CD14-positive monocyte (primary cell): Measurements from ENCODE around the gene GSDME. TPM values are rescaled to one million over a fixed set of nuclear protein-coding genes. Genes with fewer than 3 reads are reported as not detected.
"Not testable (repeated sequence)": the region's sequence is repeated elsewhere in the genome, so short reads cannot be mapped to it uniquely, and the experiment has no call there.

ENCODE experiments used
- DNase-seq, 3 donors: peaks; one replicate each; pipeline ENCODE4 v3.0.0-alpha.2; 2011 to 2022
- H2AFZ ChIP-seq: 2 replicates; pipeline ENCODE4 v1.6.0; 2012; ENCODE audit warnings: mild to moderate bottlenecking, low read depth, low read length, inconsistent platforms; ENCODE audit not compliant: insufficient read depth, poor library complexity, severe bottlenecking
- H3K27ac ChIP-seq, 2 donors: 1 replicate in 1 of 2; 2 replicates in 1 of 2; pipeline ENCODE4 v1.5.1; 2012 to 2013; ENCODE audit warnings: low read length in 2 of 2, control low read depth in 1 of 2, inconsistent platforms in 1 of 2, low read depth in 1 of 2, mild to moderate bottlenecking in 1 of 2
- H3K27me3 ChIP-seq, 2 donors: one replicate each; pipeline versions ENCODE4 v1.6.0 to v1.6.1; 2011 to 2013; ENCODE audit warnings: low read length in 2 of 2; ENCODE audit not compliant: control insufficient read depth in 2 of 2, insufficient read depth in 2 of 2
- H3K36me3 ChIP-seq, 2 donors: replicated peaks in 1 of 2; 1 replicate in 1 of 2; 2 replicates in 1 of 2; pipeline versions ENCODE4 v1.5.1 to v1.6.1; 2012 to 2013; ENCODE audit warnings: low read length in 2 of 2, control low read depth in 1 of 2, inconsistent platforms in 1 of 2, mild to moderate bottlenecking in 1 of 2; ENCODE audit not compliant: insufficient read depth in 2 of 2, control insufficient read depth in 1 of 2
- H3K4me1 ChIP-seq, 2 donors: 1 replicate in 1 of 2; 2 replicates in 1 of 2; pipeline versions ENCODE4 v1.5.1 to v1.6.1; 2012 to 2013; ENCODE audit warnings: low read length in 2 of 2, control low read depth in 1 of 2, inconsistent platforms in 1 of 2, mild to moderate bottlenecking in 1 of 2, moderate library complexity in 1 of 2; ENCODE audit not compliant: insufficient read depth in 2 of 2, control insufficient read depth in 1 of 2
- H3K4me2 ChIP-seq: replicated peaks from 2 replicates; pipeline ENCODE3; 2012; ENCODE audit warnings: low read length, moderate library complexity, mild to moderate bottlenecking; ENCODE audit not compliant: poor library complexity, severe bottlenecking; ENCODE audit errors: extremely low read depth
- H3K4me3 ChIP-seq, 3 experiments: fragments of 200-600 bp in 1 of 3; sonication (generic) in 1 of 3; replicated peaks in 1 of 3; 1 replicate in 2 of 3; 2 replicates in 1 of 3; pipeline ENCODE4 v1.5.1; 2011 to 2013; ENCODE audit warnings: low read length in 3 of 3, mild to moderate bottlenecking in 3 of 3, control low read depth in 2 of 3, low read depth in 2 of 3, inconsistent platforms in 1 of 3, moderate library complexity in 1 of 3
- H3K79me2 ChIP-seq: 2 replicates; pipeline ENCODE4 v1.6.0; 2012; ENCODE audit warnings: mild to moderate bottlenecking, control low read depth, inconsistent platforms, low read length, moderate library complexity; ENCODE audit not compliant: insufficient read depth
- H3K9ac ChIP-seq: 2 replicates; pipeline ENCODE4 v1.6.0; 2017; ENCODE audit warnings: low read length, mild to moderate bottlenecking; ENCODE audit not compliant: insufficient read depth, poor library complexity, severe bottlenecking
- H3K9me3 ChIP-seq, 2 donors: replicated peaks in 1 of 2; 1 replicate in 1 of 2; 2 replicates in 1 of 2; pipeline versions ENCODE4 v1.5.1 to v1.6.1; 2012 to 2013; ENCODE audit warnings: low read length in 2 of 2, control low read depth in 1 of 2; ENCODE audit not compliant: control insufficient read depth in 1 of 2, insufficient read depth in 1 of 2
- H4K20me1 ChIP-seq: 2 replicates; pipeline ENCODE4 v1.6.0; 2012; ENCODE audit warnings: mild to moderate bottlenecking, low read length, control low read depth, moderate library complexity; ENCODE audit not compliant: insufficient read depth
- H3K27ac Mint-ChIP-seq, 7 donors: one replicate each; pipeline ENCODE4 v1.8.0; 2020; ENCODE audit warnings: mild to moderate bottlenecking in 7 of 7, mixed read lengths in 7 of 7, moderate library complexity in 6 of 7, inconsistent platforms in 2 of 7
- H3K27me3 Mint-ChIP-seq, 3 donors: one replicate each; pipeline ENCODE4 v1.8.0; 2021 to 2022; ENCODE audit warnings: low read depth in 3 of 3, mild to moderate bottlenecking in 3 of 3, mixed read lengths in 3 of 3, moderate library complexity in 3 of 3, inconsistent platforms in 1 of 3
- H3K36me3 Mint-ChIP-seq, 2 donors: one replicate each; pipeline ENCODE4 v1.8.0; 2020; ENCODE audit warnings: mixed read lengths in 2 of 2, inconsistent platforms in 1 of 2, mild to moderate bottlenecking in 1 of 2
- H3K4me1 Mint-ChIP-seq: one replicate; pipeline ENCODE4 v1.8.0; 2020; ENCODE audit warnings: mild to moderate bottlenecking, mixed read lengths
- H3K4me3 Mint-ChIP-seq, 2 donors: one replicate each; pipeline ENCODE4 v1.8.0; 2020; ENCODE audit warnings: mild to moderate bottlenecking in 2 of 2, mixed read lengths in 2 of 2, moderate library complexity in 1 of 2
- H3K9me3 Mint-ChIP-seq, 7 donors: one replicate each; pipeline ENCODE4 v1.8.0; 2020 to 2022; ENCODE audit warnings: mixed read lengths in 7 of 7, mild to moderate bottlenecking in 6 of 7, moderate library complexity in 6 of 7, inconsistent platforms in 2 of 7
- CTCF ChIP-seq: fragments of 200-600 bp; IDR thresholded peaks from one replicate; pipeline ENCODE4 v1.8.0; 2022; ENCODE audit warnings: antibody characterized with exemption, mild to moderate bottlenecking
- WGBS: methylation state at CpG from one replicate; pipeline ENCODE4 v1.1.5; 2013; ENCODE audit warnings: missing lambda C conversion rate; ENCODE audit not compliant: insufficient coverage; 5-methylcytosine and 5-hydroxymethylcytosine counted together
- intact Hi-C, 2 donors: fragments of 100-400 bp; cut with micrococcal nuclease; formaldehyde crosslinking; loops; one replicate each; pipeline versions ENCODE4 v1.15.0 to v1.15.1; 2023
- polyA plus RNA-seq, 3 donors: library from polyadenylated mRNA; depleted of rRNA in 1 of 3; unstranded in 2 of 3; stranded (reverse) in 1 of 3; fragments of 300-500 nt in 2 of 3; fragments of >200 nt in 1 of 3; fragmentation: Illumina TruSeq in 2 of 3; gene quantifications; 1 replicate in 2 of 3; 2 replicates in 1 of 3; pipeline ENCODE4 v1.2.3, GENCODE V29; 2012 to 2021

Gene GSDME
- polyA plus RNA-seq, 3 donors = 1.3 to 2.3 TPM; not detected in 1

GRCh38 chr7:24737281-24737680 lies 20.0 kb downstream of the GSDME start:
- no peaks in the 10 kb centered on the region for H3K4me1 Mint-ChIP-seq
- Histone ChIP-seq H3K9ac (no peak overlapping the region), H3K27me3 (no peaks in the 10 kb centered on the region), H4K20me1 (no peaks in the 10 kb centered on the region), H3K36me3 (no peaks in the 10 kb centered on the region), H2AFZ (no peak overlapping the region), H3K4me3 (no peak overlapping the region), H3K9me3 (no peaks in the 10 kb centered on the region), H3K4me2 (no peak overlapping the region), H3K27ac (no peak overlapping the region), H3K79me2 (no peaks in the 10 kb centered on the region), H3K4me1 (no peaks in the 10 kb centered on the region)
- no peak overlapping the region for H3K27ac Mint-ChIP-seq
- no peak for TF ChIP-seq CTCF
- no peak for DNase-seq
- H3K9me3 Mint-ChIP-seq = peaks cover 0 to 13% (median 3%) of the 10 kb centered on the region in 7 donors
- H3K27me3 Mint-ChIP-seq = peaks cover 2 to 10% (median 3%) of the 10 kb centered on the region in 3 donors
- no peak overlapping the region for H3K4me3 Mint-ChIP-seq
- no peaks in the 10 kb centered on the region for H3K36me3 Mint-ChIP-seq
- intact Hi-C loops = no loop called here
- WGBS = no CpG with 5 or more reads among the region's 1 CpG

GRCh38 chr7:24735594-24735993 lies 21.7 kb downstream of the GSDME start:
- H3K4me3 ChIP-seq, H3K27me3 Mint-ChIP-seq, H3K4me1 ChIP-seq, H3K9ac ChIP-seq, H3K27ac Mint-ChIP-seq, H3K9me3 ChIP-seq, H3K27me3 ChIP-seq, H2AFZ ChIP-seq, H3K4me1 Mint-ChIP-seq, H3K4me3 Mint-ChIP-seq, H3K36me3 Mint-ChIP-seq, H3K36me3 ChIP-seq, DNase-seq, H3K4me2 ChIP-seq, H3K27ac ChIP-seq, intact Hi-C loops, H3K79me2 ChIP-seq, H4K20me1 ChIP-seq: not testable (repeated sequence)
- no CpG with 5 or more reads among the region's 7 CpGs for WGBS
- peaks cover 0 to 13% (median 3%) of the 10 kb centered on the region in 7 donors for H3K9me3 Mint-ChIP-seq
